Spleen (tissue), 11 donors: ENCODE measurements around the gene RABGAP1. TPM values are rescaled to one million over a fixed set of nuclear protein-coding genes. Genes with fewer than 3 reads are reported as not detected.
A peak's percentile ranks its signal among the peaks of the same experiment; 100 is the strongest.

ENCODE experiments used
- DNase-seq: peaks from one replicate; pipeline ENCODE4 v3.0.0-alpha.2; 2020
- H3K27ac ChIP-seq, 8 donors: fragments of 200-600 bp; sonication (generic) in 7 of 8; 1 replicate in 4 of 8; 2 replicates in 4 of 8; pipeline versions ENCODE4 v1.5.0 to v1.8.0; 2016 to 2021; ENCODE audit warnings: inconsistent platforms in 4 of 8, mild to moderate bottlenecking in 4 of 8, moderate library complexity in 1 of 8
- H3K27me3 ChIP-seq, 7 donors: fragments of 200-600 bp; sonication (generic) in 6 of 7; replicated peaks in 1 of 7; 1 replicate in 4 of 7; 2 replicates in 3 of 7; pipeline versions ENCODE4 v1.5.0 to v1.8.0; 2016 to 2021; ENCODE audit warnings: inconsistent platforms in 3 of 7, mild to moderate bottlenecking in 1 of 7
- H3K36me3 ChIP-seq, 6 donors: fragments of 200-600 bp; sonication (generic) in 5 of 6; 1 replicate in 4 of 6; 2 replicates in 2 of 6; pipeline versions ENCODE4 v1.5.0 to v1.8.0; 2016 to 2021; ENCODE audit warnings: inconsistent platforms in 2 of 6
- H3K4me1 ChIP-seq, 6 donors: fragments of 200-600 bp; sonication (generic) in 5 of 6; 1 replicate in 3 of 6; 2 replicates in 3 of 6; pipeline versions ENCODE4 v1.5.0 to v1.8.0; 2016 to 2021; ENCODE audit warnings: inconsistent platforms in 3 of 6
- H3K4me3 ChIP-seq, 8 donors: fragments of 200-600 bp; sonication (generic) in 7 of 8; 1 replicate in 4 of 8; 2 replicates in 4 of 8; pipeline versions ENCODE4 v1.5.0 to v1.8.0; 2016 to 2021; ENCODE audit warnings: inconsistent platforms in 4 of 8, mild to moderate bottlenecking in 4 of 8, moderate library complexity in 2 of 8
- H3K9me3 ChIP-seq, 8 donors: fragments of 200-600 bp; sonication (generic) in 7 of 8; 1 replicate in 4 of 8; 2 replicates in 4 of 8; pipeline versions ENCODE4 v1.5.0 to v1.8.0; 2016 to 2021; ENCODE audit warnings: inconsistent platforms in 4 of 8
- POLR2A ChIP-seq, 3 donors: fragments of 450-650 bp; IDR thresholded peaks; one replicate each; pipeline ENCODE4 v1.5.1; 2017; ENCODE audit warnings: antibody characterized with exemption in 3 of 3, mild to moderate bottlenecking in 1 of 3
- POLR2AphosphoS5 ChIP-seq, 3 donors: sonication (generic); formaldehyde crosslinking; IDR thresholded peaks; one replicate each; pipeline ENCODE4 v1.5.1; 2017; ENCODE audit warnings: antibody characterized with exemption in 3 of 3
- WGBS, 5 donors: extraction: QIAGEN DNeasy Blood & Tissue Kit in 3 of 5; methylation state at CpG; one replicate each; pipeline versions ENCODE4 v1.1.5 to v1.1.7; 2013 to 2018; 5-methylcytosine and 5-hydroxymethylcytosine counted together
- intact Hi-C: fragments of 100-400 bp; cut with DNase I; formaldehyde crosslinking; loops from one replicate; pipeline ENCODE4 v1.15.0; 2023; ENCODE audit warnings: low total_unique reads
- polyA plus RNA-seq, 3 donors: library from polyadenylated mRNA; stranded (reverse); fragments of 200-250 nt; gene quantifications; one replicate each; pipeline ENCODE4 v1.2.1, GENCODE V29; 2013
- total RNA-seq, 7 donors: library from RNA; depleted of rRNA in 3 of 7; stranded (reverse); fragments of >200 nt in 3 of 7; fragmentation: NEBNext Ultra II Directional in 4 of 7; extraction: Animal tissue kit (Norgen Biotek cat#: 25700) in 4 of 7; gene quantifications; one replicate each; pipeline versions ENCODE4 v1.1.0 to v1.2.1, GENCODE V29; 2016 to 2021
- TF ChIP-seq, protein P1 (sequence below), 11 experiments: fragments of 200-600 bp in 7 of 11; fragments of 450-650 bp in 4 of 11; sonication (generic) in 4 of 11; IDR thresholded peaks in 8 of 11; conservative IDR thresholded peaks in 3 of 11; 1 replicate in 7 of 11; 2 replicates in 4 of 11; pipeline versions ENCODE4 v1.4.0 to v1.8.0; 2016 to 2021; ENCODE audit warnings: antibody characterized with exemption in 11 of 11, inconsistent platforms in 4 of 11, mild to moderate bottlenecking in 1 of 11
- donor health status: healthy with polysubstance abuse.
- donor health status: DM: no; HTN: no; CAD: no; lungs with moderate emphysema.
- donor health status: DM: no; HTN: no; CAD: no.
- donor health status: Bipolar disorder and iron deficiency.
- donor health status: healthy.
- donor health status: DM: no; HTN: no; CAD: no.
- donor health status: DM: yes; HTN: yes; CAD: no.

RABGAP1 gene
- total and polyA plus RNA-seq, 10 donors, result 7.4 to 65.7 (median 48.6) TPM

DNA sequence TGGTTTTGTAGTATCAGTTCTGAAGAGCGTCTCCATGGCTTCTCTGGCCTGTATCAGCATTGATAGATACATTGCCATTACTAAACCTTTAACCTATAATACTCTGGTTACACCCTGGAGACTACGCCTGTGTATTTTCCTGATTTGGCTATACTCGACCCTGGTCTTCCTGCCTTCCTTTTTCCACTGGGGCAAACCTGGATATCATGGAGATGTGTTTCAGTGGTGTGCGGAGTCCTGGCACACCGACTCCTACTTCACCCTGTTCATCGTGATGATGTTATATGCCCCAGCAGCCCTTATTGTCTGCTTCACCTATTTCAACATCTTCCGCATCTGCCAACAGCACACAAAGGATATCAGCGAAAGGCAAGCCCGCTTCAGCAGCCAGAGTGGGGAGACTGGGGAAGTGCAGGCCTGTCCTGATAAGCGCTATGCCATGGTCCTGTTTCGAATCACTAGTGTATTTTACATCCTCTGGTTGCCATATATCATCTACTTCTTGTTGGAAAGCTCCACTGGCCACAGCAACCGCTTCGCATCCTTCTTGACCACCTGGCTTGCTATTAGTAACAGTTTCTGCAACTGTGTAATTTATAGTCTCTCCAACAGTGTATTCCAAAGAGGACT, 94.2 kb downstream of the RABGAP1 start:
- Histone ChIP-seq H3K4me1 (peaks cover 0 to 40% (median 12%) of the 10 kb centered on the region in 6 donors), H3K27ac (no peak overlapping the region)
- WGBS, 5 donors, result 48 to 76% (median 57%) methylated on average over 13 of the region's 13 CpGs

DNA sequence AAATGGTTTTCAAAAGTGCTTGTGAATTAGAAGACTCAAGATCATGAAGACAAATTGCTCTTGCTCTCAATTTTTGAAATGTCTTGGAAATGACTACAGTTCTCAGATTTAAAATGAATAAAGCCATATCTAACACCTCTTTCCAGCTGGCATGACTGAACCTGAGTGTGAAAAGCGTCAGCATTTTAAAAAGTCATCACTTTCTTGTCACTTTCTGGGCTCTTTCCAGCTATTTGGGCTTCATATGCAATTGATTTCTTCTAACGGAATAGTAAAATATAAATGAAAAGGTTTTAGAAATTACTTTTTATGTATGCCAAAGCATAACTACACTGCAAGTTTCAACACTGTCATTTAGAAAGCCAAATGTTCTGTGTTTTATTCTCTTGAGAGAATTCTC, 95.0 kb downstream of the RABGAP1 start:
- TF ChIP-seq POLR2AphosphoS5 (IDR thresholded peaks at IDR 0.05), result no peak
- TF ChIP-seq POLR2A (IDR thresholded peaks at IDR 0.05), result no peak
- TF ChIP-seq, protein P1, sequence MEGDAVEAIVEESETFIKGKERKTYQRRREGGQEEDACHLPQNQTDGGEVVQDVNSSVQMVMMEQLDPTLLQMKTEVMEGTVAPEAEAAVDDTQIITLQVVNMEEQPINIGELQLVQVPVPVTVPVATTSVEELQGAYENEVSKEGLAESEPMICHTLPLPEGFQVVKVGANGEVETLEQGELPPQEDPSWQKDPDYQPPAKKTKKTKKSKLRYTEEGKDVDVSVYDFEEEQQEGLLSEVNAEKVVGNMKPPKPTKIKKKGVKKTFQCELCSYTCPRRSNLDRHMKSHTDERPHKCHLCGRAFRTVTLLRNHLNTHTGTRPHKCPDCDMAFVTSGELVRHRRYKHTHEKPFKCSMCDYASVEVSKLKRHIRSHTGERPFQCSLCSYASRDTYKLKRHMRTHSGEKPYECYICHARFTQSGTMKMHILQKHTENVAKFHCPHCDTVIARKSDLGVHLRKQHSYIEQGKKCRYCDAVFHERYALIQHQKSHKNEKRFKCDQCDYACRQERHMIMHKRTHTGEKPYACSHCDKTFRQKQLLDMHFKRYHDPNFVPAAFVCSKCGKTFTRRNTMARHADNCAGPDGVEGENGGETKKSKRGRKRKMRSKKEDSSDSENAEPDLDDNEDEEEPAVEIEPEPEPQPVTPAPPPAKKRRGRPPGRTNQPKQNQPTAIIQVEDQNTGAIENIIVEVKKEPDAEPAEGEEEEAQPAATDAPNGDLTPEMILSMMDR (IDR thresholded peaks at IDR 0.05 in 8 of 11, conservative IDR thresholded peaks at IDR 0.05 in 3 of 11), result no peak
- peaks cover 0 to 40% (median 12%) of the 10 kb centered on the region in 6 donors for H3K4me1 ChIP-seq
- H3K27me3 ChIP-seq, result no peaks in the 10 kb centered on the region
- no peak overlapping the region for H3K27ac ChIP-seq
- intact Hi-C loops, result no loop called here
- H3K36me3 ChIP-seq, result peaks cover 0 to 18% (median 0%) of the 10 kb centered on the region in 6 donors
- no peaks in the 10 kb centered on the region for H3K9me3 ChIP-seq
- H3K4me3 ChIP-seq, result peak overlapping the region in 1 of 8 donors; percentile 1
- WGBS, 5 donors, result 49 to 71% (median 61%) methylated on average over 2 of the region's 2 CpGs
- DNase-seq, result no peak

More for the DNA sequence above, 94.2 kb downstream of the RABGAP1 start:
- DNase-seq, result no peak
- intact Hi-C loops, result no loop called here
- no peaks in the 10 kb centered on the region for H3K27me3 ChIP-seq
- no peak for TF ChIP-seq POLR2AphosphoS5 (IDR thresholded peaks at IDR 0.05)
- TF ChIP-seq, protein P1 (IDR thresholded peaks at IDR 0.05 in 8 of 11, conservative IDR thresholded peaks at IDR 0.05 in 3 of 11), result no peak
- TF ChIP-seq POLR2A (IDR thresholded peaks at IDR 0.05), result no peak
- H3K4me3 ChIP-seq, result peak overlapping the region in 4 of 8 donors; percentile 11 to 34 (median 20)
- no peaks in the 10 kb centered on the region for H3K9me3 ChIP-seq
- peaks cover 0 to 22% (median 0%) of the 10 kb centered on the region in 6 donors for H3K36me3 ChIP-seq

DNA sequence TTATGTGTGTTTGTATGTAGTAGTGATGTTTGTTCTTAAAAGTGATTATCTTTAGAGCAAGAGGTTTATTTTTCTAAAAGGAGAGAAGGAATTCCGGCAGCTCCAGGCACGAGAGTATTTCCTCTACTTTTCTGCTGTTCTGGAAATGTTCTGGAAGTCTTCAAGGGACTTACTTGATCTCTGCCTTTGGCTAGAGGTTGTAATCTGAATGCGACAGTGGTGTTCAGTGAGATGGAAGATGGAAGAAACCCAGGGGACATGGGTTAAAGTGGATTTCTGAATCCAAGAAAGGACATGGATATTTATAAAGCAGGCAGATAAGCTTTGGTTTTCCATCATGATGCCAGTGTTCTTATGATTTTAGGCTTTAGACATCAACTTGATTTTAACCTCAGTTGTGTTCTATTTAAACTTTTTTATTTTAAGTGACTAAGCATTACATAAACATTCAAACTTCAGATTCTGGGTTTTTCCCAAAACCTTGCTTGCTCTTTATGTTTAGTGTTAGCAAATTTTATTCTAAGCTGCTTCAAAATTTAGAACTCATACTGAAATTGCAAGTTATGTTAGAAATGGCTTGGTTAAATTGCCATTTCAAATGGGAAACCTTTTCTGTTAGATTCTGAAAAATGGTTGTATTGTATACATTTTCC, 96.2 kb downstream of the RABGAP1 start:
- Histone ChIP-seq H3K36me3 (peaks cover 0 to 25% (median 0%) of the 10 kb centered on the region in 6 donors), H3K27ac (peak overlapping the region in 1 of 8 donors; percentile 22), H3K9me3 (no peaks in the 10 kb centered on the region), H3K4me3 (no peak overlapping the region), H3K27me3 (no peaks in the 10 kb centered on the region), H3K4me1 (peaks cover 0 to 39% (median 12%) of the 10 kb centered on the region in 6 donors)
- intact Hi-C loops, result no loop called here
- no peak for DNase-seq
- TF ChIP-seq, protein P1 (IDR thresholded peaks at IDR 0.05 in 8 of 11, conservative IDR thresholded peaks at IDR 0.05 in 3 of 11), result no peak
- TF ChIP-seq POLR2A (IDR thresholded peaks at IDR 0.05), result no peak
- no peak for TF ChIP-seq POLR2AphosphoS5 (IDR thresholded peaks at IDR 0.05)
- WGBS, 5 donors, result 50 to 64% (median 59%) methylated on average over 3 of the region's 3 CpGs

DNA sequence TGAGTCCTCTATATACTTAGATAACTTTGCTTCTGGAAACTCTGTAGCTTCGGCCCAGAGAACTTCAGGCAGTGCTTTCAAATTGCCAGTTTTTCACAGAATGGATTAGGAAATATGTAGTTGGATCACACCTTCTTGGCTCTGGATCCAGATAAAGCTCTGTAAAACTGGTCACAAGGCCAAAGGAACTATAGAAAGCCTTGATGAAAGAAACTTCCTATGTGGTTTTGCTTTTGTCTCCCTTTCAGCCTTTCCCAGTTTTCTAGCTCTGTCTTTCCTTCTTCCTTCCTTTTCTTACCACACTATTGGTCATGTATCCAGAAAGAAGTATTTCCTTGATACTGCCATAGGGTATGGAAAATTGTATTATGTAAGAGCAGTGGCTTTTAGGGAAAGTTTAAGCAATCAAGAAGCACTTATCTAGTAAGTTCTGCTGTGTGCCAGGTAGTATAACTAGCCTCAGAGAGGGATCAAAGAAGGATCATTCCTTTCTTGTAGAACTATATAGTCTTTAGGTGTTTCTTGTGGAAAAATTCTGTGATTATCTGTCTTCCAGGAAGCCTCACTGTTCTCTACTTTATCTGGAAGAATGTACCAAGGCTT, 98.9 kb downstream of the RABGAP1 start:
- peaks cover 0 to 36% (median 0%) of the 10 kb centered on the region in 6 donors for H3K36me3 ChIP-seq
- H3K27me3 ChIP-seq, result no peaks in the 10 kb centered on the region
- DNase-seq, result no peak
- no peak overlapping the region for H3K4me3 ChIP-seq
- peak overlapping the region in 2 of 8 donors; percentile 5 to 16 for H3K27ac ChIP-seq
- 46 to 66% (median 63%) methylated on average over 1 of the region's 1 CpG for WGBS, 5 donors
- H3K9me3 ChIP-seq, result peaks cover 0 to 7% (median 0%) of the 10 kb centered on the region in 8 donors
- intact Hi-C loops, result no loop called here
- H3K4me1 ChIP-seq, result peaks cover 0 to 12% (median 3%) of the 10 kb centered on the region in 6 donors
- no peak for TF ChIP-seq POLR2AphosphoS5 (IDR thresholded peaks at IDR 0.05)
- no peak for TF ChIP-seq POLR2A (IDR thresholded peaks at IDR 0.05)
- TF ChIP-seq, protein P1 (IDR thresholded peaks at IDR 0.05 in 8 of 11, conservative IDR thresholded peaks at IDR 0.05 in 3 of 11), result no peak
